Testis (tissue), 3 donors: ENCODE measurements around the gene THBD. TPM values are rescaled to one million over a fixed set of nuclear protein-coding genes. Genes with fewer than 3 reads are reported as not detected.

ENCODE experiments used
- DNase-seq: peaks from one replicate; pipeline ENCODE4 v3.0.0-alpha.2; 2019
- H3K27ac ChIP-seq, 2 donors: fragments of 200-600 bp; sonication (generic); one replicate each; pipeline ENCODE4 v1.5.1; 2019
- H3K27me3 ChIP-seq: fragments of 200-600 bp; sonication (generic); one replicate; pipeline ENCODE4 v1.5.1; 2019
- H3K36me3 ChIP-seq: fragments of 200-600 bp; sonication (generic); one replicate; pipeline ENCODE4 v1.5.1; 2017; ENCODE audit warnings: low read depth; ENCODE audit errors: missing control alignments
- H3K4me1 ChIP-seq: fragments of 200-600 bp; sonication (generic); one replicate; pipeline ENCODE4 v1.5.1; 2019
- H3K4me3 ChIP-seq, 2 donors: fragments of 200-600 bp; sonication (generic); one replicate each; pipeline ENCODE4 v1.5.1; 2017 to 2019
- H3K9me3 ChIP-seq: fragments of 200-600 bp; sonication (generic); one replicate; pipeline ENCODE4 v1.5.1; 2017
- POLR2A ChIP-seq: fragments of 450-650 bp; IDR thresholded peaks from one replicate; pipeline ENCODE4 v1.6.1; 2017; ENCODE audit warnings: antibody characterized with exemption, mild to moderate bottlenecking, moderate library complexity
- WGBS, 2 donors: methylation state at CpG; one replicate each; pipeline ENCODE4 v1.1.5; 2018; 5-methylcytosine and 5-hydroxymethylcytosine counted together
- intact Hi-C: fragments of 100-400 bp; cut with DNase I; formaldehyde crosslinking; loops from one replicate; pipeline ENCODE4 v1.15.1; 2023; ENCODE audit warnings: low total_unique reads
- polyA plus RNA-seq: library from polyadenylated mRNA; stranded (reverse); fragments of 350-450 nt; fragmentation: Illumina TruSeq; extraction: RNeasy Lipid Tissue Mini Kit (QIAGEN cat#74804); gene quantifications from one replicate; pipeline ENCODE4 v1.2.3, GENCODE V29; 2014; ENCODE audit warnings: low read depth, low replicate concordance; ENCODE audit not compliant: insufficient read depth
- total RNA-seq, 2 donors: library from RNA; depleted of rRNA; stranded (reverse); fragments of >200 nt; gene quantifications; one replicate each; pipeline ENCODE4 v1.2.3, GENCODE V29; 2016
- TF ChIP-seq, protein P1 (sequence below), 3 experiments: fragments of 450-650 bp in 2 of 3; fragments of 200-600 bp in 1 of 3; sonication (generic) in 1 of 3; IDR thresholded peaks; one replicate each; pipeline ENCODE4 v1.5.1; 2016 to 2019; ENCODE audit warnings: antibody characterized with exemption in 3 of 3, mild to moderate bottlenecking in 2 of 3, moderate library complexity in 1 of 3

THBD gene
- total and polyA plus RNA-seq, 3 donors from 2014 or later, result 11.0 to 65.0 (median 22.4) TPM

DNA sequence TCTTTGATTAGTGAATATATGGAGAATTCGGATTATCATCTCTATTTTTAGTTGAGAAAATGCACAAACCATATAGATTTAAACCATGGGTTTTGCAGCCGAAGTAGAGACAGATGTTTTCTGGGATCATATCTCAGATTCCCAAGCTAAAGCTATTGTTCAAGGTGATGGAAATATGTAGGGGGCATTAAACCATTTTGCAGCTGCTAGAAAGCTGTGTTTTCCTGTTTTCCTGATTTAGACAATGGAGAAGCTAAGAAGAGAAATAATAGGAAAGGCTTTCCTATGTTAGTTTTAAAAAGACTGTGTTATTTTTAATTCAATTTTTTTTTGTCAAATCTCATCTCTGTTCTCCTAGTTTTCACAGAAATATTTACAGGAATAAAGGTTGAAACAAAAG lies 30.5 kb upstream of the THBD start:
- TF ChIP-seq, protein P1, sequence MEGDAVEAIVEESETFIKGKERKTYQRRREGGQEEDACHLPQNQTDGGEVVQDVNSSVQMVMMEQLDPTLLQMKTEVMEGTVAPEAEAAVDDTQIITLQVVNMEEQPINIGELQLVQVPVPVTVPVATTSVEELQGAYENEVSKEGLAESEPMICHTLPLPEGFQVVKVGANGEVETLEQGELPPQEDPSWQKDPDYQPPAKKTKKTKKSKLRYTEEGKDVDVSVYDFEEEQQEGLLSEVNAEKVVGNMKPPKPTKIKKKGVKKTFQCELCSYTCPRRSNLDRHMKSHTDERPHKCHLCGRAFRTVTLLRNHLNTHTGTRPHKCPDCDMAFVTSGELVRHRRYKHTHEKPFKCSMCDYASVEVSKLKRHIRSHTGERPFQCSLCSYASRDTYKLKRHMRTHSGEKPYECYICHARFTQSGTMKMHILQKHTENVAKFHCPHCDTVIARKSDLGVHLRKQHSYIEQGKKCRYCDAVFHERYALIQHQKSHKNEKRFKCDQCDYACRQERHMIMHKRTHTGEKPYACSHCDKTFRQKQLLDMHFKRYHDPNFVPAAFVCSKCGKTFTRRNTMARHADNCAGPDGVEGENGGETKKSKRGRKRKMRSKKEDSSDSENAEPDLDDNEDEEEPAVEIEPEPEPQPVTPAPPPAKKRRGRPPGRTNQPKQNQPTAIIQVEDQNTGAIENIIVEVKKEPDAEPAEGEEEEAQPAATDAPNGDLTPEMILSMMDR (IDR thresholded peaks at IDR 0.05), result no peak
- TF ChIP-seq POLR2A, result no peak
- intact Hi-C loops, result no loop called here
- Histone ChIP-seq H3K27me3 (no peaks in the 10 kb centered on the region), H3K4me3 (no peak overlapping the region), H3K9me3 (no peaks in the 10 kb centered on the region), H3K36me3 (no peaks in the 10 kb centered on the region), H3K4me1 (peaks cover 6% of the 10 kb centered on the region), H3K27ac (no peak overlapping the region)
- 71 to 73% methylated on average over 2 of the region's 2 CpGs for WGBS, 2 donors
- no peak for DNase-seq

DNA sequence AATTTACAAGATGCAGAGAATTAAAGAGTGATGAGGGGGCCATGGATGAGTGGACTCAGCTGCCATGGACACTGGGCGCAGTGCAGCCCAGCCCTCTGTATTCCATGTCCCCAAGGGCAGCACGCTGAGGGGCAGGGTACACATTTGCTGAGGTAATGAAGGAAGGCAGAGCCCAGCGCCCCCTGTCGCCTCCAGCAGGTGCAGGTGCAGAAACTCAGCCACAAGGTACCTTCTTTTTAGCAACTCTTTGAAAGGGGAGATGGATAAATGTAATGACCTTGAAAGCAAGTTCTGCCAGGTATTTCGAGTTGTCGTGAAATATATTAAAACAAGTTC lies 29.5 kb upstream of the THBD start:
- Histone ChIP-seq H3K36me3 (no peaks in the 10 kb centered on the region), H3K27me3 (no peaks in the 10 kb centered on the region), H3K4me1 (peaks cover 6% of the 10 kb centered on the region), H3K4me3 (no peak overlapping the region), H3K9me3 (no peaks in the 10 kb centered on the region), H3K27ac (no peak overlapping the region)
- no peak for TF ChIP-seq POLR2A
- TF ChIP-seq, protein P1 (IDR thresholded peaks at IDR 0.05), result no peak
- WGBS, 2 donors, result 82 to 84% methylated on average over 6 of the region's 6 CpGs
- DNase-seq, result no peak
- intact Hi-C loops, result no loop called here

DNA sequence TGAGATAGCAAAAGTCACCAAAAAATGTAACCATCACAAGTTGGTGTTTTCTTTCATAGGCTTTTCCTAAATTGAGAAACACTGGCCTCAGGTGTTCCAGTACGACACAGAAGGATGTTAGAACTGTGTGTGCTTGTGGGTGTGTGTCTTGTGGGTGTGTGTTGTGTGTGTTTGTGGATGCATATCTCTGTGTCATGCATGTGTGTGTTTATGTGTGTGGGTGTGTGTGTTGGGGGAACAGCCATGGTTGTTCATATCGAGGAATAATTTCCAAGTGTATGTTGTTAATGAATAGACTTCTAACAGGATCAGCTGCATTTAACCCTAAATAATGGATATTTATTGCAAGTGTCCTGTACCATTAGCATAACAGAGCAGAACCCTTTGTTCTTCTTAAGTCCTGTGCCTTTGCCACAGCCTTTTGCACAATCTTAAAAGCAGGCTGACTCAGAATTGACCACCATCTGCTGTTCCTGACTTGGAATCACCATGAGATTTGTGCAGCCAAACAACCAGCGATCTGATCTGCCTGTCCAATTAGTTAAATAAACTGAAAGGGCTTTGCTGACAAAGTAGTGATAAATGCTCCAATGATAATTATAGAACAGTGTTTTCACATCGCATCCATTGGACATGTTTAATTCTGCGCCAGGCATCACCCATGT lies 29.0 kb upstream of the THBD start:
- H3K9me3 ChIP-seq, result no peaks in the 10 kb centered on the region
- H3K36me3 ChIP-seq, result no peaks in the 10 kb centered on the region
- H3K27ac ChIP-seq, result no peak overlapping the region
- DNase-seq, result no peak
- 68 to 75% methylated on average over 5 of the region's 5 CpGs for WGBS, 2 donors
- H3K4me3 ChIP-seq, result no peak overlapping the region
- TF ChIP-seq, protein P1 (IDR thresholded peaks at IDR 0.05), result no peak
- no peak for TF ChIP-seq POLR2A
- intact Hi-C loops, result no loop called here
- peaks cover 6% of the 10 kb centered on the region for H3K4me1 ChIP-seq
- H3K27me3 ChIP-seq, result no peaks in the 10 kb centered on the region

DNA sequence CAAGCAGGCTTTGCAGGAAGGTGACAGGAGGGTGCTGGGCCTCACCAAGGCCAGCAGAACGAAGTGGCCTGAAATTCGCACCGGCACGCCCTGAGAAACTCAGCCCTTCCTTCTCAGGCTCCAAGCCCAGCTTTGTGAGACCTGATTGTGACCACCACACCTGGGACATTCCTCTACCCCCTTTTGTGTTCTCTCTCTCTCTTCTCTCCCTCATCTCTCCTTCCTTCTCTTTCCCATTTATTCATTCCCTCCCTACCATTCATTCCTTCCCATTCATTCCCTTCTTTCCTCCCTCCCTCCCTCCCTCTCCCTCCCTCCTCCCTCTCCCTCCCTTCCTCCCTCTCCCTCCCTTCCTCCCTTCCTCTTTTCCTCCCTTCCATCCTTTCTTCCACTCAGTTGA lies 27.8 kb upstream of the THBD start:
- no peaks in the 10 kb centered on the region for H3K9me3 ChIP-seq
- peaks cover 6% of the 10 kb centered on the region for H3K4me1 ChIP-seq
- WGBS, 2 donors, result 89 to 92% methylated on average over 4 of the region's 4 CpGs
- intact Hi-C loops, result no loop called here
- TF ChIP-seq, protein P1 (IDR thresholded peaks at IDR 0.05), result no peak
- no peak for TF ChIP-seq POLR2A
- H3K27me3 ChIP-seq, result no peaks in the 10 kb centered on the region
- no peaks in the 10 kb centered on the region for H3K36me3 ChIP-seq
- H3K4me3 ChIP-seq, result no peak overlapping the region
- H3K27ac ChIP-seq, result no peak overlapping the region
- no peak for DNase-seq

DNA sequence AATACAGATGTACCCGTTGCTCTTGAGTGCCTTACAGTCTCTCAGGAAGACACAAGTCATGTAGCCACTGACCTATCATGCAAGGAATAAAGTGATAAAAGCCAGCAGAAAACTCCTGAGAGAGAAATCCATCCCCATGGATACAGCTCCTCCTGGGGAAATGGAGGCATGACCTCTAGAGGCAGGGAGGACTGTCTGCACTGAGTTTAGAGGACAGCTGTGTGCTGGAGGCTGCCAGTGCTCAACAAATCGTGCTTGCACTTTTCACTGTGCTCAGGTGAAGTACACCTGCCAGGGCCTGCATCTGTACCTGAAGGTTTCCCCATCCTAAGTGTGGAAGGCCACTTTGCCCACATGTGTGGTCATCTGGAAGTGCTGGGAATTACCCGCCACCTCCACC lies 24.6 kb upstream of the THBD start:
- no peaks in the 10 kb centered on the region for H3K9me3 ChIP-seq
- intact Hi-C loops, result no loop called here
- 96% methylated on average over 3 of the region's 3 CpGs for WGBS, 2 donors

More for the DNA sequence above, 24.6 kb upstream of the THBD start:
- Histone ChIP-seq H3K27me3 (no peaks in the 10 kb centered on the region), H3K4me1 (no peaks in the 10 kb centered on the region), H3K27ac (no peak overlapping the region), H3K36me3 (no peaks in the 10 kb centered on the region), H3K4me3 (no peak overlapping the region)
- DNase-seq, result no peak
- no peak for TF ChIP-seq POLR2A
- TF ChIP-seq, protein P1 (IDR thresholded peaks at IDR 0.05), result no peak
